Measurements from ENCODE around the gene IL7R.

- TF ChIP-seq POLR2A (IDR thresholded peaks at IDR 0.05; ENCODE audit: borderline replicate concordance, extremely low read depth, insufficient read depth, insufficient read length) (no peak), CTCF (IDR thresholded peaks at IDR 0.05 in 2 of 3, conservative IDR thresholded peaks at IDR 0.05 in 1 of 3; ENCODE audit: borderline replicate concordance in 1 of 3, insufficient read depth in 1 of 3, low read depth in 2 of 3, low read length in 2 of 3) (no peak), REST (IDR thresholded peaks at IDR 0.05; ENCODE audit: low read depth) (no peak), TCF7L2 (IDR thresholded peaks at IDR 0.05; ENCODE audit: borderline replicate concordance, extremely low read depth, insufficient read depth, insufficient read length) (no peak), EZH2 (IDR thresholded peaks at IDR 0.05) (no peak), EZH2phosphoT487 (IDR thresholded peaks at IDR 0.05; ENCODE audit: borderline replicate concordance) (no peak), CBX3 (IDR thresholded peaks at IDR 0.05; ENCODE audit: low read depth) (no peak), MAX (IDR thresholded peaks at IDR 0.05) (no peak), YY1 (IDR thresholded peaks at IDR 0.05; ENCODE audit: extremely low read depth, insufficient replicate concordance, low read depth, low read length) (no peak), JUND (IDR thresholded peaks at IDR 0.05) (no peak), CEBPB (IDR thresholded peaks at IDR 0.05; ENCODE audit: low read depth) (no peak), RAD21 (IDR thresholded peaks at IDR 0.05; ENCODE audit: low read depth) (no peak), POLR2AphosphoS5 (IDR thresholded peaks at IDR 0.05; ENCODE audit: low read depth, low read length) (no peak)
Measured at GRCh38 chr5:35826554-35826953, 30.1 kb upstream of the IL7R start.

All from HCT116 (cell line).